Raji (cell line): ENCODE data around the gene PTPRN2.

Experiments used
- POLR2A ChIP-seq: IDR thresholded peaks from 2 replicates; pipeline ENCODE4 v1.6.1; 2011; ENCODE audit warnings: low read depth, low read length, control low read depth; ENCODE audit not compliant: insufficient read depth

The PTPRN2 gene

GRCh38 chr7:157779206-157779605 lies 808.4 kb downstream of the PTPRN2 start:
- no peak for TF ChIP-seq POLR2A

GRCh38 chr7:157775560-157776332 lies 811.9 kb downstream of the PTPRN2 start:
- no peak for TF ChIP-seq POLR2A

GRCh38 chr7:157775021-157775559 lies 812.5 kb downstream of the PTPRN2 start:
- TF ChIP-seq POLR2A: no peak

GRCh38 chr7:157774495-157774894 lies 813.1 kb downstream of the PTPRN2 start:
- TF ChIP-seq POLR2A: no peak

- TF ChIP-seq POLR2A: no peak
These were observed 814.3 kb downstream of the PTPRN2 start for GRCh38 chr7:157773361-157773760.

GRCh38 chr7:157772486-157773130 lies 815.0 kb downstream of the PTPRN2 start:
- no peak for TF ChIP-seq POLR2A

GRCh38 chr7:157771689-157772088 lies 815.9 kb downstream of the PTPRN2 start:
- no peak for TF ChIP-seq POLR2A

GRCh38 chr7:157770716-157771320 lies 816.8 kb downstream of the PTPRN2 start:
- TF ChIP-seq POLR2A: no peak

- TF ChIP-seq POLR2A: no peak
These were observed 818.0 kb downstream of the PTPRN2 start for GRCh38 chr7:157769526-157770215.

GRCh38 chr7:157769086-157769485 lies 818.5 kb downstream of the PTPRN2 start:
- no peak for TF ChIP-seq POLR2A

- no peak for TF ChIP-seq POLR2A
These were observed 819.4 kb downstream of the PTPRN2 start for GRCh38 chr7:157768198-157768597.

GRCh38 chr7:157767506-157768197 lies 820.0 kb downstream of the PTPRN2 start:
- TF ChIP-seq POLR2A: no peak

GRCh38 chr7:157766098-157766497 lies 821.5 kb downstream of the PTPRN2 start:
- no peak for TF ChIP-seq POLR2A

- no peak for TF ChIP-seq POLR2A
These were observed 822.6 kb downstream of the PTPRN2 start for GRCh38 chr7:157764946-157765537.
